Cardiac septum (tissue), 1 donor: ENCODE measurements around the gene GNG2. TPM values are rescaled to one million over a fixed set of nuclear protein-coding genes. Genes with fewer than 3 reads are reported as not detected.

ENCODE experiments used
- DNase-seq: peaks from one replicate; pipeline ENCODE4 v3.0.0-alpha.2; 2020; ENCODE audit warnings: low spot score
- intact Hi-C: fragments of 100-400 bp; cut with DNase I; formaldehyde crosslinking; loops from one replicate; pipeline ENCODE4 v1.14.0; 2022
- total RNA-seq: library from RNA; stranded (reverse); fragmentation: NEBNext Ultra II Directional; extraction: Animal tissue kit (Norgen Biotek cat#: 25700); gene quantifications from one replicate; pipeline ENCODE4 v1.2.1, GENCODE V29; 2021
- donor health status: DM: no; HTN: no; CAD: no.

The GNG2 gene
- total RNA-seq, 1 donor from 2014 or later, result 7.0 TPM

DNA sequence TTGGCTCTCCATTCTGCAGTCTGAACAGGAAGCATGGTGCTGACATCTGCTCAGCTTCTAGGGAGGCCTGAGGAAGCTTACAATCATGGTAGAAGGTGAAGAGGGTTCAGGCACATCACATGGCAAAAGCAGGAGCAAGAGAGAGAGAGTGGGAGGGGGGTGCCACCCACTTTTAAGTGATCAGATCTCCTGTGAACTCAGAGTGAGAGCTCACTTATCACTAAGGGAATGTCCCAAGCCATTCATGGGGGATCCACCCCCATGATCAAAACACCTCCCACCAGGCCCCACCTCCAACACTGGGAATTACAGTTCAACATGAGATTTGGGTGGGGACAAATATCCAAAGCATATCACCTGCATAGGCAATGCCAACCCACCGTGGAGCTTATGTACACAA, 9.8 kb upstream of the GNG2 start:
- intact Hi-C loops, result loop anchor here (10.0 kb wide), 1 partner anchor 124 kb away; no protein-coding TSS in a partner anchor

DNA sequence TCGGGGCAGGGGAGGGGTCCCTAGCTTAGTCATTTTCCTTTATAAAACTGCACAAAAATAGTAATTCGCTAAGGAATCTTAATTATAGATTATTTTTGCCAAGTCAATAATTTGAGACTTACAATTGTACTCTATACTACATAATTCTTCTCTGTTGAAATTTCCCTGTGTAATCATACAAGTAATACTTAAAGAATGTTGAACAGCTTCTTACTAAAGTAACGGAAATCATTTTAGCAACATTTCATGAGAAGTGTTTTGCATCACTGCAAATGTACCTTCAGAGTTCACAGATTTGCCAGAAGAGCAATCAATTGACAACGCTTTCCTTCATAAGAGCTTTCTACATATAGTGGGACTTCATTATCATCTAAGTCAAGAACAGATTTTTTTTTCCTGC, 7.9 kb upstream of the GNG2 start:
- DNase-seq, result no peak
- intact Hi-C loops, result loop anchor here (10.0 kb wide), 1 partner anchor 122 kb away; no protein-coding TSS in a partner anchor

More for the DNA sequence above, 9.8 kb upstream of the GNG2 start:
- DNase-seq, result no peak

DNA sequence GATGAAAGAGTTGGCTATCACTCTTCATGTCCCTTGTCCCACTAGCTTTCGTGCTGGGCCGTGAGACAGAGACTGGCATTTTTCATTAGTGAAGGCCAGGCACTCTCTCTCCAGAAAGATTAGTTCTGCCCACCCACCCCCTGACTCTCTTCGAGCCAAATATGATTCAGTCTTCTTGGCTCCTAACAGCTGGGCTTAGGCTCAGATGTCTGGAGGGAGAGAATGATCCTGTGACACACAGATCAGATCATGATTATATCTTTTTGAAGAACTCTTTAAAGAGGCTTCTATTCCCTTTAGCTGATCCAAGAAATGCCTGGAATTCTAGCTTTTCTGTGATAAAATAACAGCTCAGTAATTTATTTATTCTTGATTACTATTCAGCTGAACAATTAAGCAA, 5.2 kb upstream of the GNG2 start:
- intact Hi-C loops, result loop anchor here (10.0 kb wide), 1 partner anchor 120 kb away; no protein-coding TSS in a partner anchor
- no peak for DNase-seq

DNA sequence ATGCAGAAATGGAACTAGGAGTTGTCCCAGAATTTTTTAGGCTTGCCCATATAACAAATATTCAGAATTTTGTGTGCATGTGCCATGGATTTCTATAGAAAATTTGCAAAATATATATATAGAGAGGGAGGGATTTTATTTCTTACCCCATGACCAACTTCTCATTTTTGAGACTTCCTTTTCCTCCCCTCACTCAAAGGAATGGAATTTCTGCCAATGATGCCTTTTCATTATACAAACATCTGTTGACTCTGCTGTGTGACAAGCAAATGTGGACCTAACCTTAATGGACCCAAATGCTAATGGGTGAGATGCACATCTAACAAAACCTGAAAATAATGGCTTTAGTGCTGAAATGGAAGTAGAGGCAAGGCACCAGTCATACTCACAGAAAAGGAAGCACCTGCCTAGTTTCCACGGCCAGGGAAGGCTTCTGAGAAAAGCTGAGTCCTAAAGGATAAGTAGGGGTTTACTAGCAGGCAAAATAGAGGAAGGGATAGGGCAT, 3.6 kb upstream of the GNG2 start:
- intact Hi-C loops, result loop anchor here (10.0 kb wide), 1 partner anchor 118 kb away; no protein-coding TSS in a partner anchor
- no peak for DNase-seq

GRCh38 chr14:51859131-51859530, 1.3 kb upstream of the GNG2 start:
- no peak for DNase-seq
- intact Hi-C loops, result loop anchor here (10.0 kb wide), 1 partner anchor 116 kb away; no protein-coding TSS in a partner anchor

GRCh38 chr14:51860825-51861499, 550 bp downstream of the GNG2 start:
- no peak for DNase-seq
- intact Hi-C loops, result no loop called here

- intact Hi-C loops, result no loop called here
Observed at GRCh38 chr14:51862176-51862796, 1.9 kb downstream of the GNG2 start.

DNA sequence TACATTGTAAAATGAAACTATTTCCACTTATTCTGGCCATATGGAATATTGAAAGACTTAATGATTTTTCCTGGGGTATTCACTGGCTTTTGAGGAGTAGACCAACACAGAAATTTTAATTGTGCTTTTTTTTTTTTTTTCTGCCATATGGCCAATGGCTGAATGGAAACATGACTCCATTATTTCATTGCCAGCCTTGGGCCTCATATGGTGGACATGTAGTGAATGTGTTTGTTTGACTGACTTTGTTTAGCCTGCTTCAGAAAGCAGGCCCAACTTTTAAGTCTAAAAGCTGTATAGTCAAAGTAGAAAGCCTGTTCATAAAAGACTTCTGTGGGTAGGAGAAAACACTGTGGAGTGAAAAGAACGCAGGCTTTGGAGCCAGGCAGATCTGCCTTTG, 2.4 kb downstream of the GNG2 start:
- intact Hi-C loops, result no loop called here
- DNase-seq, result no peak

More at GRCh38 chr14:51862176-51862796, 1.9 kb downstream of the GNG2 start:
- no peak for DNase-seq

GRCh38 chr14:51865953-51866747, 5.7 kb downstream of the GNG2 start:
- intact Hi-C loops, result no loop called here

DNA sequence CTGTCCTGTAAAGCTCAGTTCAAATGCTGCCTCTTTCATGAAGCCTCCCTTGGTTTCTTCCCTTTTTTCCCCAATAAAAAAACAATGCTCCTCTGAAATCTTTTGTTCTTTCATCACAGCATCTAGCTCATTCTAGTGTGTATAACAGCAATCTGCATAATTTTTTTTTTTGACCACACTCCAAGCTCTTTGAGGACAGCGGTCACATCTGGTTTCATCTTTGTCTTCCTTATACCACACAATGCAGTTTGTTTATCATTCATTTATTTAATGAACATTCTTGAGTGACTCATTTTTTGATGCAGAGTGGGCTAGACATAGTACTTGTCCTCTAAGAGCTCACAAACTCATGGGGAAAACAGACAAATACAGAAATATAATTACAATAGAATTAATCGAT, 7.3 kb downstream of the GNG2 start:
- no peak for DNase-seq
- intact Hi-C loops, result no loop called here

More at GRCh38 chr14:51865953-51866747, 5.7 kb downstream of the GNG2 start:
- DNase-seq, result no peak

DNA sequence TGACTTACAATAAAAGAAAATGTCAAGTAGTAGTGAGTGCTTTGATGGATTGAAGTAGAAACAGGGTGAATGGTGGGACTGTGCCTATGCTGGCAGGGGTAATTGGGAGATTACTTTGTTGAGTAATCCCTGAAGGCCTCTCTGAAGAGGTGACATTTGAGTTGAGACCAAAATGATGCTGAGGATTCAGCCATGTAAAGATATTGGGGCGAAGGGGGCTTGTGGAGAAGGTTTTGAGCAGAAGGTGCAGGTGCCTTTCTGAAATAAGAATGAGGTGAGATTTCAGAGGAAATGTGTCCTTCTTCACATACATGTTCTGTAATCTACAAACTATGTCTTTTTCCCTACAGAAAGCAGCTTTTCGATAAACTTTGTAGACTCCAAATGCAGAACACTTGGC, 8.0 kb downstream of the GNG2 start:
- no peak for DNase-seq
- intact Hi-C loops, result no loop called here

- intact Hi-C loops, result no loop called here
- DNase-seq, result no peak
Observed at GRCh38 chr14:51869411-51870100, 9.1 kb downstream of the GNG2 start.

DNA sequence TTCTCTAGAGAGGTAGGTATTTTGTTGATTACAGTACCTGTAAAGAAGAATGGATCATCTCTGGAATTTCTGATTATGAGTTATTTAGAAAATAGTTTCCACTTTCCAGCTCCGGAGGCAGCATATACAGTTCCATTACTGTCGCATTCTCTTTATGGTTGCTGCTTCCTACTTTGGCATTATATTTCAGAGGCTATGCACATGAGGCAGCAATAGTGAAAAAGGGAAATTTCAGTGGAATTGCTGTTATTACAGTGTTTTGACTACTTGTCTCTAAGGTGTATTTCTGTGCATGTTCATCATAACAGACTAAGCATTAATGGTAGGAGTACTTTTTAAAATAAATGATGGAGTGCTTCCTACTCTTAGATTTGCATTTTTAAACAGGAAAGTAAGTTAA, 10.2 kb downstream of the GNG2 start:
- no peak for DNase-seq
- intact Hi-C loops, result no loop called here

DNA sequence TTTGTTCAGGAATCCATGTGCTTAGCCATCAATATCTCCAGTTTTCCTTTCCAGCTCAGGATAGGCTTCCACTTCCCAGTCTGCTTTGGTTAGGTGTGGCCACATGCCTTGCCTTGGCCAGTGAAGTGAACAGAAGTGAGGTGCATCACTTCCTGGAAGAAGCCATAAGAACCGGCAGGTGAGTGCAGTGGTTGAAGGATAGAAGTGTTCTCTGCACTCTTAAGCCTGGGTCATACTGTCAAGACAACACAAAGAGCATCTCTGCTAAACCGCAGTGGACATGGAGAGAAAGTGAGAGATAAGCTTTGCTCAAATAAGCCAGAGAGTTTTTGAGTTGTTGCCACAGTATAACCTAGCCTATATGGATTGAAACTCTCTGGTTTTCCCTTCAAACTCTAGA, 11.4 kb downstream of the GNG2 start:
- DNase-seq, result no peak
- intact Hi-C loops, result no loop called here

- intact Hi-C loops, result no loop called here
- no peak for DNase-seq
Observed at GRCh38 chr14:51872396-51872795, 12.0 kb downstream of the GNG2 start.

DNA sequence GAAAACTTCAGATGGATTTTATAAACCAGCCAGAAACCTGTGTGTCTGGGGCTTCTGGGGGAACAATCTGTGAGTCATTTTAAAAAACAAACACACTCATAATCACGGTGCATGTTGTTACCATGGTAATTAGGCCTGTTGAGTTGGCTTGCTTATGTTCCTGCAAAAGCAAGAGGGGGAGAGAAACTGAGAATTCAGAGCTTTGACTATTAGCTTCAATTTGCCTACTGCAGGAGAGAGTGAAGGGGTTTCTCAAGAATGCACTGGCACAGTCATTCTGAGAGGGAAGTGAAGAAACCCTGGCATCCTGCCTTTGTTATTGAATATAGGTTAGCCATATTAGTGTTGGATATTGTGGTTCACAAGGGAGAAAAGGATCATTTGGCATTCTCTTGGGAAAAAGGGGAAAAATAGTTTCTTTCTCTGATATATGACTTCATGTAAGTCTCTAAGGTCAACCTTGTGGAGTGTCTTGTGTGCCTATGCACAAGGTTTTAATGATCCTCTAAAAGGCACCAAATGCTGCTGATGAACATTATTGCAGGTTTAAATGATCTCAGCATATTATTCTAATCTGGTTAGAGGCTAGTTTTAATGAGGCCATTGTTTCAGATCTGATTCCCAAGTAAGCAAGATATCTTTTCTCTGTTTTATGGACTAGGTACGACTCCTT, 12.9 kb downstream of the GNG2 start:
- intact Hi-C loops, result no loop called here
- no peak for DNase-seq

GRCh38 chr14:51877810-51878209, 17.4 kb downstream of the GNG2 start:
- intact Hi-C loops, result no loop called here

GRCh38 chr14:51879170-51879569, 18.8 kb downstream of the GNG2 start:
- intact Hi-C loops, result no loop called here
- no peak for DNase-seq

More at GRCh38 chr14:51877810-51878209, 17.4 kb downstream of the GNG2 start:
- DNase-seq, result no peak
